ENCODE measurements around the gene TBX15.

Gene TBX15

GRCh38 chr1:119001181-119002027 is 13.3 kb upstream of the TBX15 start:
- DNase-seq = no peak

DNA sequence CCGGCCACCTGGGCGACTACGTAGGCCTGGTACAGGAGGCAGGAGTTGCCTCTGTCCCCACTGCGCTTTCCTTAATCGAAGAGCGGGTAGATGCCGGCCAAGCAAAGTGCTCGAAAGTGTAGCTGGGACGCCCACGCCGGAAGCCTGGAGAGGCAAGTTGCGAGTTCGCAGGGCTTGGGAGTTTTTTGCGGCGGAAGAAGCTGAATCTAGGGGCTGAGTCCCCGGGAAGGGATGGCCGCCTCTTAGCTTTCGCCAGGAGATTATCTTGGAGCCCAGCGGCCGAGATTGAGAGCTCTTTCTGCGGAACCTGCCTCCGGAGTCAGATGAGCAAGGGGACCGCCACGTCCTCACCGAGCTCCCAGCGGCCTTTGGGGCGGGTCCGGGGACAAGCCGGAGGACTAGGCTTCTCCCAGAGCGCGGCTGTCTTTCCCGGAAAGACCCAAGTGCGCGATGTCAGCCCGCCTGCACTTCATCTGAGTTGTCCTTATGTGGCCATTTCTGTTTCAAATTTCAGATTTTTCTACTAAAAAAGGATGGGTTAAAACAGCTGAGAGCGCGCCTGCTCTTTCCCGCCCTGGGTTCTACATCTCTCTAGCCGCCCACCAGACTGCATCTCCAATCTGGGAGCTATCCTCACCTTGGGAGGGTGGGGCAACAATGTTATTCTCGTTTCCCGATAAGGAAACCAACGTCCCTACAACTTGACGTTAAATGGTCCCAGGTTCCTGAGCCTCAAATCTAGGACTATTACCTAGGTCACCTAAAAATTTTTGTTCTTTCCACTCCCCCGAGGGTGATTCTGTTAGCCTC is 12.4 kb upstream of the TBX15 start:
- DNase-seq = no peak

DNA sequence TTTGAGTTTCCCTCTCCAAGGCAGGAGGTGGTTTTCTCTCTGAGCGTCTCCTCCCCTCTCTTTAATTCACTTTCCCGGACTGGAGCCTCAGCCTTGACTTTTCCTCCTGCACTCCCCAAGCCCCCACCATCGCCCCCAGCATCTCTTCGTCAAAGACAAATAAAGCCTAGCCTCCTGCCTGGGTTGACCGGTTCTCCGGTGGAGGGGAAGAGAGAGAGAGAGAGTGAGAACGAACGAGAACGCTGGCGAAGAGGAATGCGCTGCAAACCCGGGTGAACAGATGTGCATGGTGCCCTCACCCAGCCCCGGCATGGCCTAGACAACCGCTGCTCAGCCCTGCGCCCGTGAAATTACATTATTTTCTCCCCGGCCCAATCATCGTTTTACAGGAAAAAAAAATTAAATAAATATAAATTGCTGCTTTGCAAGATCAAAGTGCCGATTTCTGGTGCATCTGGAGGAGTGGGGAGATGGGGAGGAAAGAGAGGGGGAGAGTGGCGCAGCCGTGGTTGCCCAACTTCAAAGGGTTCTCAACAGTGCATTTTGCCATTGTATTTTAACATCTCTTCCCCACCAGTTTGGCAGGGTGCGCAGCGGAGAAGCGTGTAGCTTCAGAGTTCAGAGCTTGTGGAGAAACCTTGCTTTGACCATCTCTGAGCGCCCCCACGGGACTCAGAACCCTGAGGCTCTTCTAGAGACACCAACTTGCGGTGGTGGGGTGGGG is 11.4 kb upstream of the TBX15 start:
- no peak for DNase-seq

DNA sequence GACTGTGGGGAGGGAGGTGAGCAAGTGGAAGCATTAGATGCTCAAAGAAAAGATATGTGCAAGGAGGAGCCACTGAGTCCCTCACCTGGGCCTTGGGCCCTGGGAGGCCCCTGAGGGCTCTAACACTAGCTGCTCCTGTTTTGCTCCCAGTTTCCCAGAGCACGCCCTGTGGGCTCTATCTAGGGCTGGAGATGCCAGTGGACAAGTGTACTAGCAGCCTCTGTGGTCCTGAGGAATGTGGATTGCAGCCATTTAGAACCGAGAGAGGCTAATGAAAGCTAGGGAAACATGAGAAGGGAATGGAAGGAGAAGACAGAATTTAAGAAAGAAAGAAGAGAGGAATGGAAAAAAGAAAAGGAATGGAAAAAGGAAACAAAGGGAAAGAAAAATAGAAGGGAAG is 10.0 kb upstream of the TBX15 start:
- no peak for DNase-seq

GRCh38 chr1:118997225-118997624 is 9.1 kb upstream of the TBX15 start:
- no peak for DNase-seq

GRCh38 chr1:118995312-118996016 is 7.3 kb upstream of the TBX15 start:
- DNase-seq = no peak

GRCh38 chr1:118993700-118994026 is 5.5 kb upstream of the TBX15 start:
- DNase-seq = no peak

GRCh38 chr1:118992868-118993699 is 4.9 kb upstream of the TBX15 start:
- DNase-seq = no peak

DNA sequence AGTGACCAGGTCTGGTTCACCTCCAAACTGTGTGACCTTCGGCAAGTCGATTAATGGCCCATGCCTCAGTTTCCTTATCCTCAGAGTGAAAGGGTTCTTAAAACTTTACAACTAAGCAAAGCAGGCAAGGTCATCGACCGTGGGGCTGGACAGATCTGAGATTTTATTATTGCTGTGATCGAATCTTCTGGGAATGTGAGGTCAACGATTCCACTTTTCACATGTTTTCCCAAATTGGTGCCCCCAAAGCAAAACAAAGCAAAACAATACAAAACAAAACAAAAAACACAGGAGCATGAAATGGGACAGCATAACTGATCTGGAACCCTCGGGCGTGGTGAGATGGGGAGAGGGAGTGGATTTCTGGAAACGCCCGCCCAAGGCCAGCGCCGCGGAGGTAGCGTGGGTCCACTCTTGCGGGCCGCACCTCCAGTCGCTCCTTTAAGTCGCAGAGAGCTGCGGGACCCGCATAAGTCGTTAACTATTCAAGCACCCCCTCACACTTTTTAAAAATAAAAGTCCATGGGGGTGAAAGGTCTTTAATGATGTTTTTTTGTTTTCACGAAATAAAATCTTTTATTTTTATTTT is 4.2 kb upstream of the TBX15 start:
- DNase-seq = no peak

GRCh38 chr1:118991448-118991847 is 3.3 kb upstream of the TBX15 start:
- DNase-seq = no peak

DNA sequence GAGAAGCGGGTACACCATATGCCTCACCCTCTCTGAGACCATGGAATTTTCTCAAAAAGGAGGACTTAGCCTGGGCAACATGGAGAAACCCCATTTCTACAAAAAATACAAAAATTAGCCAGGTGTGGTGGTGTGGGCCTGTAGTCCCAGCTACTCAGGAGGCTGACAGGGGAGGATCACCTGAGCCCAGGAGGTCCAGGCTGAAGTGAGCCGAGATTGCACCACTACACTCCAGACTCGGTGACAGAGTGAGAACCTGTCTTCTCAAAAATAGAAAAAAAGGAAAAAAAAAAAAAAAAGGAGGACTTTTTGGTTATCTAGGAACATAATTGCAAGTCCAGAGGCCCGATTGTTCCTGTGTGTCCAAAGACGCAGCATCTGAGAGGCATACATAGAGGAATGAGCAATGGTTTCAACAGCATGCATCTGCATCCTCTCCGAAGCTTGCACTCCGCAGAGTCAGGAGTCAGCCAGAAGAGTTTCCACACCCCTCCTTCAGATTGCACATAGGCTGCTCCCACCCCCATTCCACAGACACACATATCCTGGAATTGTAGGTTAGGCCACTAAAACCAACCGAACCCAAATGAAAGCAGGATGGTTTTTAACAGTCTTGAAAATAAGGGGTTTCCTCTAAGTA is 2.5 kb upstream of the TBX15 start:
- no peak for DNase-seq

DNA sequence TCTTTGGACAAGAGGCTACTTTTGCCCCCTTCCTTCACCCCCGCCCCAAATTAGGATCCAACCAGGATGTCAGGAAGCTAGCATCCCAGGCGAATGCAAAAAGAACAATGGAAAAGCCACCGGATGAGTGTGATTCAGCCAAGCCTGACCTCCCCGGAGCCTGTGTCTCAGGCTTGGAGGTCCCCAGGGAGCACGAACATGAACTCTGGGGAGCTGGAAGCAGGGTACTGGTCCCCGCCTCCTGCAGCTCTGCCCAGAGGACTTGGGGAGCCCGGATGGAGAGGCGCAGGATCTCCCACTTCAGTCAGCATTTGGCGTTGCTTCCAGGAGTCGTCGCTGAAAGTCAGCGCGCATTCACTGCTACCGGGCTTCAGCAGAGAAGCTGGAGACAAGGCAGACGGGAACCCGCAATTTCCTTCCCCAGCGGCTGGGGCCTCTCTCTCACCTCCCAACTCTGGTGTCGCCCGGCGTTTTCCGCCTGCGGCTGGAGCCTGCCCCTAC is 1.8 kb upstream of the TBX15 start:
- DNase-seq = no peak

DNA sequence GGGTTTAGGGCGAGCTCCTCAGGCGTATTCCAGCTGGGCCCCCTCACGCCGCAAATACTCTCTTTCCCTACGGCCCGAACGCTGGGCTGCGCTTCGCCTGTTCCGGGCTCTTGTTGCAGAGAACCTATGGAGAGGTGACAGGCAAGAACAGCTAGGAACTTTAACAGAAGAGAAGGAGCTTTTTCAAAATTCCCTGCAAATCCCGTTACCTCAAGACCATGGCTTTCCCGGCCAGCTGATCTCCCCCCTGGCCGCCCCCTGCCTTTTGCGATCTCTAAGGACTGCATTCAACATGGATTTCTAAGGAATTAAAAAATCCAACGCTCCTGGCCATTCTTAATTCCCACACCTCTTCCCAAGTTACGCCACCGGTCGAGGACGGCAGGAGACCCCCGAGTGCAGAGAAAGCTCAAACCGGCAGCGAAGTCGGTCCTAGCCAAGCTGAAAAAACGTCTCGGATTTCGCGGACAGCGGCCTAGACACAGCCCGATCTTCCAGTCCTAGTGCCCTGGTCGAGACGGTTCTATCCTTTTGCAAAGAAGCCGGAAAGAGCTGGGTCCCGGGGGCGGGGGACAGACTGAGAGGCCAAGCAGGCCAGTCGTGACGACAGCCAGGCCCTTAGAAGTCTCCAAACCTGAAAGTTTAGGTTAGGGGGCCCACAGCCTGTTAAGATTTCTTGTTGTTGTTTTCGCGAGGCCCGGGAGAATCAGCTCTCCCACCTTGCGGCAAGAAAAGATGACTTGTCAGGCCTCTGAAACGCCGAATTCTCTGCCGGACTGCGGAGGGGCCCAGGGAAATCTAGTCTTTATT is 1.1 kb upstream of the TBX15 start:
- no peak for DNase-seq

GRCh38 chr1:118987468-118988185 is 516 bp downstream of the TBX15 start:
- DNase-seq = no peak

- DNase-seq = no peak
These were observed 1.3 kb downstream of the TBX15 start for GRCh38 chr1:118986555-118987467.

- no peak for DNase-seq
These were observed 2.2 kb downstream of the TBX15 start for GRCh38 chr1:118985640-118986554.

All from NCI-H1105 treated with DMSO at 0.1 percent for 48 hours (cell line).